ENCODE measurements around the gene DMKN.

- TF ChIP-seq EZH2phosphoT487 (IDR thresholded peaks at IDR 0.05; ENCODE audit: borderline replicate concordance, low read length) (no peak), CTCF (IDR thresholded peaks at IDR 0.05; ENCODE audit: low read depth, low read length, poor library complexity, severe bottlenecking) (no peak)
Measured at GRCh38 chr19:35522745-35523327, 9.4 kb upstream of the DMKN start.

Measured in DOHH2 (cell line).